Mucosa of rectum (tissue), 2 donors: ENCODE data around the gene TDRD12.
A peak's percentile ranks its signal among the peaks of the same experiment; 100 is the strongest.

Experiments used
- H3K27ac ChIP-seq, 2 donors: one replicate each; pipeline ENCODE4 v1.7.0; 2013; ENCODE audit warnings: inconsistent platforms in 2 of 2, low read depth in 2 of 2, low read length in 2 of 2
- H3K27me3 ChIP-seq, 2 donors: one replicate each; pipeline ENCODE4 v1.7.0; 2013; ENCODE audit warnings: low read length in 2 of 2; ENCODE audit not compliant: control insufficient read depth in 2 of 2, insufficient read depth in 2 of 2
- H3K36me3 ChIP-seq, 2 donors: one replicate each; pipeline ENCODE4 v1.7.0; 2013; ENCODE audit warnings: low read length in 2 of 2; ENCODE audit not compliant: control insufficient read depth in 2 of 2, insufficient read depth in 2 of 2
- H3K4me1 ChIP-seq, 2 donors: one replicate each; pipeline ENCODE4 v1.7.0; 2013; ENCODE audit warnings: low read length in 2 of 2, mild to moderate bottlenecking in 1 of 2; ENCODE audit not compliant: control insufficient read depth in 2 of 2, insufficient read depth in 2 of 2
- H3K4me3 ChIP-seq, 2 donors: one replicate each; pipeline ENCODE4 v1.7.0; 2013; ENCODE audit warnings: low read length in 2 of 2
- H3K9ac ChIP-seq, 2 donors: one replicate each; pipeline ENCODE4 v1.7.0; 2013; ENCODE audit warnings: low read length in 2 of 2, low read depth in 1 of 2, mild to moderate bottlenecking in 1 of 2
- H3K9me3 ChIP-seq, 2 donors: one replicate each; pipeline ENCODE4 v1.7.0; 2013; ENCODE audit warnings: low read length in 2 of 2; ENCODE audit not compliant: control insufficient read depth in 2 of 2
- donor health status: healthy.
- donor health status: Normal muscosa, but diverticular disease.

Gene TDRD12

GRCh38 chr19:32719611-32720059 lies at the start of gene TDRD12:
Gene TDRD12 (plus strand): TSS chr19:32719767. CDS start chr19:32720073, 306 bp downstream.
- Histone ChIP-seq H3K27me3 (no peaks in the 10 kb centered on the region), H3K9ac (no peak within 1 kb of the TSS), H3K4me3 (no peak within 1 kb of the TSS), H3K36me3 (no peaks in the 10 kb centered on the region), H3K27ac (no peak within 1 kb of the TSS), H3K4me1 (no peaks in the 10 kb centered on the region), H3K9me3 (no peaks in the 10 kb centered on the region)

DNA sequence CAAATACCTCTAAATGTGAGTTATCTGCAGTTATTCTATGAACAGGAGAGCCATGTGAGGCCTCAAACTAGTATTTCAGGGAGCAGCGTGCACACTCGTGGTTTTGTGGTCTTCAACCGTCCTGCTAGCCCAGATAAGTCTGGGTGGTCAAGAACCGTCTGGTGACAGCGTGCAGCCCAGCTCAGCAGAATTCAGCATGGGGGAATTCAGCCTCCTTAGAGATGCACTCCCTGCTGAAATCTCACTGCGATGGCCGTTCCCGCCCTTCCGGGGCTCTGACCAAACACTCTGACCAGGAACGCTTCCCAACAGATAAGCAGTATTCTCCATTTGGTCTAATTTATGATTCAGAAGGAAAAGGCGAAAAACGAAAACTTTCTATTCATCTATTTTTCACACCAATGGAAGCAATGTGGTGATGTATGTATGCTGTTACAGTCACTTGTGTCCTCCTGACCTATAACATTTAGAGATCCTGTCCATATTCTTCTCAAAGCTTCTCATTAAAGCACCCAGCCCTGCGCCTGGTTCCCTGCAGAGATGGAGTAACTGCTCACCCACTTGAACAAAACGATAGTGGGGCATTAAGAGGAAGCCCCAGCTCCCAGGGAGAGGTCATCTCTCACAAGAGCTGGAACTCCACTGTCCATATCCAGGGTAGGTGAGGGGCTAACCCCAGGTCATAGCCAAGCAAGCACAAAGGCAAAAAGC lies 47.5 kb upstream of the TDRD12 start:
- peaks cover under 1 to 2% of the 10 kb centered on the region in 2 donors for H3K36me3 ChIP-seq
- H3K4me3 ChIP-seq: no peak overlapping the region
- H3K27ac ChIP-seq: no peak overlapping the region
- H3K4me1 ChIP-seq: peaks cover 17 to 20% of the 10 kb centered on the region in 2 donors
- no peaks in the 10 kb centered on the region for H3K9me3 ChIP-seq
- peaks cover 3 to 6% of the 10 kb centered on the region in 2 donors for H3K27me3 ChIP-seq
- H3K9ac ChIP-seq: no peak overlapping the region

- no peaks in the 10 kb centered on the region for H3K36me3 ChIP-seq
- H3K9me3 ChIP-seq: no peaks in the 10 kb centered on the region
- H3K27ac ChIP-seq: no peak overlapping the region
- H3K4me3 ChIP-seq: no peak overlapping the region
- H3K4me1 ChIP-seq: peaks cover 17 to 20% of the 10 kb centered on the region in 2 donors
- H3K9ac ChIP-seq: no peak overlapping the region
- peaks cover 11 to 14% of the 10 kb centered on the region in 2 donors for H3K27me3 ChIP-seq
Observed at GRCh38 chr19:32672841-32673240, 46.7 kb upstream of the TDRD12 start.

- H3K9me3 ChIP-seq: no peaks in the 10 kb centered on the region
- no peak overlapping the region for H3K4me3 ChIP-seq
- no peaks in the 10 kb centered on the region for H3K36me3 ChIP-seq
- H3K27ac ChIP-seq: no peak overlapping the region
- peaks cover 17 to 20% of the 10 kb centered on the region in 2 donors for H3K4me1 ChIP-seq
- H3K27me3 ChIP-seq: peaks cover 12 to 14% of the 10 kb centered on the region in 2 donors
- H3K9ac ChIP-seq: no peak overlapping the region
Observed at GRCh38 chr19:32673573-32673972, 46.0 kb upstream of the TDRD12 start.

GRCh38 chr19:32674153-32674930 lies 45.2 kb upstream of the TDRD12 start:
- Histone ChIP-seq H3K4me3 (peak overlapping the region; percentile 91 to 97), H3K9me3 (no peaks in the 10 kb centered on the region), H3K27ac (peak overlapping the region; percentile 86 to 90), H3K36me3 (no peaks in the 10 kb centered on the region), H3K4me1 (peaks cover 17 to 20% of the 10 kb centered on the region in 2 donors), H3K9ac (peak overlapping the region; percentile 81 to 86), H3K27me3 (peaks cover 12 to 14% of the 10 kb centered on the region in 2 donors)

DNA sequence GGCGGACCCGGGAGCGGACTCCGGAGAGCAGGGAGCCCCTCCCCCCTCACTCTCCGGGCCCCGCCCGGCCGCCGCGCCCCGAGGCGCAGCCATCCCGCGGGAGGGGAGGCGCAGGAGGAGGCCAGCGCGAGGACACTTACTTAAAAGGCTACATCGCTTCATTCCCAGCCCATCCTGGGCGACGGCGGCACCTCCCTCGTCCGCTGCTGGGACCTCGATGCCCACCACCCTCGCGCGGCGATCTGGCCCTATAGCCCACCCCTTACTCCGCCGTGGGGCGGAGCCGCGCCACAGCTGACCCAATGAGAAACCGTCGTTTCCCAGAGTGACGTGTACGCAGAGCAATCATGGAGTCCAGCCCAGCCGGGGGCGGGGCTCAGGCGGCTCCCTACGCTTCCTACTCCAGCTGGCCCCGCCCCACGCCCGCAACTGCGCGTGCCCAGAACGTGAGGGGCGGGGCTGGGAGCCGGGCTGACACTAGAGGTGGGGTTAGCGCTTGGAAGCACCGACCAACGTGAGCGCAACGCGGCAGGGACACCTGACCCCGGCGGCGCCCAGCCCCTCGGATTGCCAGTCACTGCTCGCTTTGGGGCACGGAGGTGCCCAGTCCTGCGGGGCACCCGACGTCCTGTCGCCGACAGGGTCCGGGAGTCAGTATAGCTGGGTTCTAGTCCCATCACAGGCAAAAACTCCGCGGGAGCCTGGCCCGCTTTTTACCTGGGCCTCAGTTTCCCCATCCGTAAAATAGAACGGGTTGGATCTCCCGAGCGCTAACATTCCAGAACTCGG lies 44.4 kb upstream of the TDRD12 start, which contains the start of gene ANKRD27:
TSS of gene ANKRD27 (minus strand) at position 250 of the 789 bp plus-strand sequence. CDS start 16,165 bp downstream, outside the sequence.
- H3K27ac ChIP-seq: peak within 1 kb of the TSS; percentile 86 to 90
- no peaks in the 10 kb centered on the region for H3K9me3 ChIP-seq
- peaks cover 15 to 17% of the 10 kb centered on the region in 2 donors for H3K4me1 ChIP-seq
- H3K36me3 ChIP-seq: no peaks in the 10 kb centered on the region
- H3K4me3 ChIP-seq: peak within 1 kb of the TSS; percentile 91 to 97
- H3K27me3 ChIP-seq: peaks cover 12 to 14% of the 10 kb centered on the region in 2 donors
- H3K9ac ChIP-seq: peak within 1 kb of the TSS; percentile 81 to 86

DNA sequence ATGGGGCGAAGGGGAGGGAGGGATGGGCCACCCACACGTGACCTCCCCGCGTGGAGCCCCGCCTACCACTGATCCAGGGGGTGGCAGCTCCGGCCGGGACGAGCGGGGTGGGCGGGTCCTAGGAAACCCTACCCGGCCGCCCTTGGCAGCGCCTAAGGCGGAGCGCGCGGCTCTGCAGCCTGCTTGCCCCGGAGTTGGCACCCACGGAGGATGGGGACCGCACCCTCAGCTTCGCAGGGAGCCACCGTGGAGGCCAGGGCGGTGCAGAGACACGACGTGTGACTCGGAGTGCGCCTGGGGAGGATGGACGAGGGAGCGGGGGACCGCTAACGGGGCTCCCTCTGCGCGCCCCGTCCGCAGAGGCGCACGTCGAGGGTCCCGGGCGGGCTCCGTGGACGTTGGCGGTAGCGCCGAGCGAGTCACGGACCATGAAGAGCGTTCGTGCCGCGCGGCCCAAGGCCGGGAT lies 43.8 kb upstream of the TDRD12 start, which contains the start of gene RGS9BP:
TSS of gene RGS9BP (plus strand) at position 129 of the 466 bp plus-strand sequence. CDS start 416 bp downstream, outside the sequence.
- H3K27ac ChIP-seq: peak within 1 kb of the TSS; percentile 86 to 90
- no peaks in the 10 kb centered on the region for H3K36me3 ChIP-seq
- peaks cover 15 to 17% of the 10 kb centered on the region in 2 donors for H3K4me1 ChIP-seq
- peak within 1 kb of the TSS; percentile 91 to 97 for H3K4me3 ChIP-seq
- no peaks in the 10 kb centered on the region for H3K9me3 ChIP-seq
- H3K9ac ChIP-seq: peak within 1 kb of the TSS; percentile 81 to 86
- H3K27me3 ChIP-seq: peaks cover 12 to 14% of the 10 kb centered on the region in 2 donors

- Histone ChIP-seq H3K4me1 (peaks cover 15 to 17% of the 10 kb centered on the region in 2 donors), H3K27ac (no peak overlapping the region), H3K36me3 (no peaks in the 10 kb centered on the region), H3K27me3 (peaks cover 12 to 14% of the 10 kb centered on the region in 2 donors), H3K4me3 (peak overlapping the region; percentile 91 to 97), H3K9ac (peak overlapping the region in 1 of 2 donors; percentile 48), H3K9me3 (no peaks in the 10 kb centered on the region)
Observed at GRCh38 chr19:32676186-32676894, 43.2 kb upstream of the TDRD12 start.

DNA sequence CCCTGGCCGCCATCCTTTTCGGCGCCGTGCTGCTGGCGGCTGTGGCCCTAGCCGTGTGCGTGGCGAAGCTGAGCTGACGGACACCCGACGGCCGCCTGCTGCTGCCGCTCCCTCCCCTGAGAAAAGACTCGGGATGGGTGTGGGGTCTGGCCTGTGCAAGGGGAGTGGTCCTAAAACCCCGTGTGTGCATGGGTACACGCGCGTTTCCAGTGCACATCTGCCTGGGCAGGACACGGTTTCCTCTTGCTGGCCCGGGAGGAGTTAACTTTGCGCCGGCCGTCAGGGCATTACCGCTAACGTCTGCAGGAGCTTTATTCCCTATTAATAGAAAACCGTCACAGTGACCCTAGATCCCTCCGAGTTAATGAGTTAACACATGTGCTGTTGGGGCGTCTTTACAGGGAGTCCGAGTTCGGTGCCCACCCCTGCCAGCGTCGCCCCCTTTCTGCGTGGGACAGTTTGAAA lies 42.6 kb upstream of the TDRD12 start:
- Histone ChIP-seq H3K4me1 (peaks cover 15 to 17% of the 10 kb centered on the region in 2 donors), H3K9me3 (no peaks in the 10 kb centered on the region), H3K9ac (no peak overlapping the region)

More for the DNA sequence above, 42.6 kb upstream of the TDRD12 start:
- H3K27ac ChIP-seq: no peak overlapping the region
- peak overlapping the region in 1 of 2 donors; percentile 97 for H3K4me3 ChIP-seq
- peaks cover 12 to 14% of the 10 kb centered on the region in 2 donors for H3K27me3 ChIP-seq
- H3K36me3 ChIP-seq: no peaks in the 10 kb centered on the region
